ACC112 (cell line): ENCODE measurements around the gene TRPM6.

Experiments
- H2AFZ ChIP-seq: fragments of 200-600 bp; sonication (generic); one replicate; pipeline ENCODE4 v1.6.0; 2017; ENCODE audit warnings: antibody characterized with exemption, low read length; ENCODE audit not compliant: unreplicated experiment
- H3K27ac ChIP-seq: fragments of 200-600 bp; sonication (generic); 2 replicates; pipeline ENCODE4 v1.5.1; 2014; ENCODE audit warnings: low read depth, mild to moderate bottlenecking, antibody characterized with exemption, low read length, moderate library complexity
- H3K27me3 ChIP-seq: fragments of 200-600 bp; sonication (generic); 2 replicates; pipeline ENCODE4 v1.6.1; 2014; ENCODE audit warnings: mild to moderate bottlenecking, antibody characterized with exemption, low read length, moderate library complexity, mixed read lengths; ENCODE audit not compliant: insufficient read depth
- H3K36me3 ChIP-seq: fragments of 200-600 bp; sonication (generic); 2 replicates; pipeline ENCODE4 v1.6.1; 2016; ENCODE audit warnings: mild to moderate bottlenecking, antibody characterized with exemption, low read length, moderate library complexity, mixed read lengths; ENCODE audit not compliant: insufficient read depth
- H3K4me1 ChIP-seq: fragments of 200-600 bp; sonication (generic); one replicate; pipeline ENCODE4 v1.6.1; 2016; ENCODE audit warnings: low read length, mixed read lengths; ENCODE audit not compliant: insufficient read depth, unreplicated experiment, control insufficient read depth
- H3K4me3 ChIP-seq: fragments of 200-600 bp; sonication (generic); 2 replicates; pipeline ENCODE4 v1.5.1; 2014; ENCODE audit warnings: mild to moderate bottlenecking, low read depth, low read length
- H3K79me2 ChIP-seq: fragments of 200-600 bp; sonication (generic); one replicate; pipeline ENCODE4 v1.6.0; 2016; ENCODE audit warnings: low read length; ENCODE audit not compliant: control insufficient read depth, unreplicated experiment, insufficient read depth

The TRPM6 gene

DNA sequence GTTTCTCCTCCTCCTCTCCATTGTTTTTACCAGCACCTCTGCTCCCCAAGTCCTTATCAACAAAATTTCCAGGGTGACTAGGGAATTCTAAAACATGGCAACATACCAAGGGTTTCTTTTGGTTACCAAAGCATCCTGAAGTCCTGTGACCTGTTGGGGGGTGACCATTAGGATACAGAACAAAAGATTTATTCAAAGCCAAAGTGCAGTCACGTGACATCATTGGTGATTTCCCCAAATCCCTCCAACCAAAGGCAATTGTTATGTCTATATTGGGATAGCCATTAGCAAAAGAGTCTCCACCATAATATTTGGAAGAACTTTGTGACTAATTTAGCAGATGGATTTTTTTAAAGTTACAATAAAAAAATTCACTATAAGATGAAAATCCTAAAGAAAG, 168.4 kb downstream of the TRPM6 start:
- Histone ChIP-seq H3K4me1 (no peaks in the 10 kb centered on the region), H3K4me3 (no peak overlapping the region), H3K27ac (no peak overlapping the region), H3K36me3 (no peaks in the 10 kb centered on the region), H2AFZ (no peak overlapping the region), H3K27me3 (peaks cover 26% of the 10 kb centered on the region), H3K79me2 (no peaks in the 10 kb centered on the region)

DNA sequence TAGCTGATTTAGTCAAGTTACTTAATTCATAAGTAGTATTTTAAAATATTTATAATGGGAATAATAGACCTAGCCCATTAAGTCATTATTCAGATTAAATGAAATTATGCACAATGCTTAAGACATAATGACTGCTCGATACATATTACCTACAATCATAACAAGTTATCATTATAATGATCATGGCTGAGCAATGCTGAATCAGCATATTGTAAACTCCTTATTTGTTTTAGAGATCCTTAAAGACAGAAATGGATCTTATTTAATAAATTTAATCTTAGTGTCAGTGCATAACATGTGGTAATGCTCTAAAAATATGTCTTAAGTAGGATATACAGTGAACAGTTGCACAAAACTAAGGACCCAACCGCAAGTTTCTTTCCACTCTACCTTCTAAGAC, 169.0 kb downstream of the TRPM6 start:
- Histone ChIP-seq H3K27me3 (peaks cover 30% of the 10 kb centered on the region), H3K27ac (no peak overlapping the region), H3K36me3 (no peaks in the 10 kb centered on the region), H3K79me2 (no peaks in the 10 kb centered on the region), H3K4me1 (no peaks in the 10 kb centered on the region), H2AFZ (no peak overlapping the region), H3K4me3 (no peak overlapping the region)

DNA sequence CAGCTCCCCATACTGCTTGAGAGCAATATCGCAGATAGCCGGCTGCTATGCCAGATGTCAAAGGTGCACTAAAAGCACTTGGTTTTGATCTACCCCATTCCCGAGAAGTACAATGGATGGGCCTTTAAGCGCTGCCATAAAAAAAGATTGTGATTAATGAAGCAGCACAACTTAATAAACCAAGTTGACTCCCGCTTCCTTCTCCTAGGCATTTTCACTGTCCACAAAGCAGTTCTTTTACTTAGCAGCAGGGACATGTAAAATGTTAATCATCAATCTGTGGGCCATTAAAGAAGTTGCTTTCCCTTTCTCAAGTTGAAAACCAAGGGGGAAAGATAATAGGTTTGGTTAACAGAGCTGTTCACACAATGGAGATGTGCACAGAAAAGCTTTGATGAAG, 176.4 kb downstream of the TRPM6 start:
- H3K79me2 ChIP-seq: no peaks in the 10 kb centered on the region
- H3K27ac ChIP-seq: no peak overlapping the region
- peaks cover 24% of the 10 kb centered on the region; the same call in 1 of the 2 replicates for H3K27me3 ChIP-seq

GRCh38 chr9:74697535-74697934, 190.2 kb downstream of the TRPM6 start:
- Histone ChIP-seq H3K36me3 (no peaks in the 10 kb centered on the region), H3K27ac (no peak overlapping the region), H3K27me3 (peaks cover 22% of the 10 kb centered on the region), H3K4me3 (no peak overlapping the region), H2AFZ (no peak overlapping the region), H3K4me1 (no peaks in the 10 kb centered on the region), H3K79me2 (no peaks in the 10 kb centered on the region)

More for the DNA sequence above, 176.4 kb downstream of the TRPM6 start:
- H3K36me3 ChIP-seq: no peaks in the 10 kb centered on the region
- H3K4me3 ChIP-seq: no peak overlapping the region
- no peaks in the 10 kb centered on the region for H3K4me1 ChIP-seq
- no peak overlapping the region for H2AFZ ChIP-seq

DNA sequence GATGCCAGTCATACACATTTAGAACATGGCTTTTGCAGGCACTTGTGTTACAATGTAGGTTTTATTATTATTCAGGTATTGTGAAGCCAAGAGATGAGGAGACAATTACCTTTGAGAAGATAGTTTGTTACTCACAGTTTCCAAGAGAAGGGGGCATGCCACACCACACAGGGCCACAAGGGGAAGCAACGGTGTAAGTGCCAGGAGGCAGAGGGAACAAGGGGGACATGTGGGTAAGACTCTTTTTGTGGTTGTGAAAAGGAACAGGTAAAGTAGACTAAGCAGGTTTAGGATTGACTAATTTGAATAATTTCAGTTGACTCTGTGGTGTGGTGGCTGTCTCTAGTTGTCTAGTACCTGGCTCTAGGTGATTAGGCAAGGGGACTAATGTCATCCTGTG, 191.2 kb downstream of the TRPM6 start:
- Histone ChIP-seq H3K4me3 (no peak overlapping the region), H3K27me3 (peaks cover 28% of the 10 kb centered on the region), H3K4me1 (no peaks in the 10 kb centered on the region), H3K27ac (no peak overlapping the region), H3K36me3 (no peaks in the 10 kb centered on the region), H3K79me2 (no peaks in the 10 kb centered on the region), H2AFZ (no peak overlapping the region)

DNA sequence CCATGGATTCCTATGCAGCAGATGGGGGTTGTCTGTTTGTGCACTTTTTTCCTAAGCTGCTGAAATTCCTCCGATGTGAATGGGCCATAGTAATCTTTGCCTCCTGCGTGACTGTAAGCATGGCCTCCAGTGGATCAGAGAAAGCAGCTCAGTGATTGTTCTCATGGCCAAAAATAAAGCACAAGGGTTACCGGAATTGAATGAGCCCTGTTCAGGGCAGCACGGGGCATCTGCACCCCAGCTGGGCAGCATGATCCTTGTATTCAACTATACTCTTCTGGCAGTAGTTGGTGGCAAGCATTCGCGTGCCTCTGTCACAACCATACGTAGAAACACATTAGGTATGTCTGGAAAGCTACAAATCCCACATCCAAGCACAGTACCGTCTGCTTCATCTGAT, 196.7 kb downstream of the TRPM6 start:
- Histone ChIP-seq H3K4me3 (no peak overlapping the region), H3K36me3 (no peaks in the 10 kb centered on the region), H3K4me1 (no peaks in the 10 kb centered on the region), H3K27me3 (peaks cover 14% of the 10 kb centered on the region; the same call in 1 of the 2 replicates), H2AFZ (no peak overlapping the region), H3K79me2 (no peaks in the 10 kb centered on the region), H3K27ac (no peak overlapping the region)

DNA sequence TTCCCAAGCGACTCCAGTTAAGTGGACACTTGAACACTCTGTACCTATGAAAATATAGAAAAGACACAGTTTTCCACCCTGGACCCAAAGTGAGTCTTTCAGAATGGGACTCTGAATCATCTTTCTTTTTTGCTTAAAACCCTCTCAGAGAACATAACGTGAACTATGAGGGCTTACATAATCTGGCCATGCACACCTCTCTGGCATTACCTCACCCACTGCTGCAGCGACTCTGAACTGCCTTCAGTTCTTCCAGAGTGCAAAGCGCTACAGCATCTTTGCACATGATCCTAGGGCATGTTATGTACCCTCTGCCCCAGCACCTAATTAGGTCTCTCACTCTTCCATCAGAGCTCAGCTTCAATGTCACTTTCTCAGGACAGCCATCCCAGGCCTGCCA, 204.4 kb downstream of the TRPM6 start:
- H2AFZ ChIP-seq: no peak overlapping the region
- no peaks in the 10 kb centered on the region for H3K4me1 ChIP-seq
- H3K36me3 ChIP-seq: no peaks in the 10 kb centered on the region

DNA sequence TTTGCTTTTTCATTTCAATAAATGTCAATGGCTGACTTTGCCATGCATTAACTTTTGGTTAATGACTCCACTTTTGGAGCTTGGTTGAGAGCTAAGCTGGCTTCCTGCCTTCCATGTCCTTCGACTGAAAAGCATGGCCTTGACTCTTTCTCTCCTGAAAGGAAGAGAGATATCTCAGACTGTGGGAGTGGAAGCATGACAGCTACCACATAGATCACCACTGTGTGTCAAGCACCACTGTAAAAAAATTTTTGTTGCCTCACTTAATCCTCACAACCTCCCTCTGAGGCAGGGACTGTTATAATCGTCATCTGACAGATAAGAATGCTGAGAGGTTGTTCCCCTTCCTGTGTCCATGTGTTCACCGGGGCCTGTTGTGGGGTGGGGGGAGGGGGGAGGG, 205.8 kb downstream of the TRPM6 start:
- H2AFZ ChIP-seq: no peak overlapping the region
- H3K4me1 ChIP-seq: no peaks in the 10 kb centered on the region
- H3K79me2 ChIP-seq: no peaks in the 10 kb centered on the region
- H3K27ac ChIP-seq: no peak overlapping the region
- H3K36me3 ChIP-seq: no peaks in the 10 kb centered on the region
- H3K27me3 ChIP-seq: no peaks in the 10 kb centered on the region; the same call in 1 of the 2 replicates
- no peak overlapping the region for H3K4me3 ChIP-seq

More for the DNA sequence above, 204.4 kb downstream of the TRPM6 start:
- H3K4me3 ChIP-seq: no peak overlapping the region
- no peaks in the 10 kb centered on the region; the same call in 1 of the 2 replicates for H3K27me3 ChIP-seq
- H3K79me2 ChIP-seq: no peaks in the 10 kb centered on the region
- no peak overlapping the region for H3K27ac ChIP-seq

GRCh38 chr9:74674077-74674476, 213.6 kb downstream of the TRPM6 start:
- Histone ChIP-seq H3K27me3 (peaks cover 5% of the 10 kb centered on the region; the same call in 1 of the 2 replicates), H3K4me1 (no peaks in the 10 kb centered on the region), H3K36me3 (no peaks in the 10 kb centered on the region), H3K4me3 (no peak overlapping the region), H3K79me2 (no peaks in the 10 kb centered on the region), H2AFZ (no peak overlapping the region), H3K27ac (no peak overlapping the region)
